Pancreas (tissue), 10 donors: ENCODE measurements around the gene NCK2. TPM values are rescaled to one million over a fixed set of nuclear protein-coding genes. Genes with fewer than 3 reads are reported as not detected.
"Not testable (repeated sequence)": the region's sequence is repeated elsewhere in the genome, so short reads cannot be mapped to it uniquely, and the experiment has no call there.

ENCODE experiments used
- ATAC-seq, 4 donors: fragments of 200-7000 bp; cut with Tn5 transposase; one replicate each; pipeline versions ENCODE4 v1.8.0 to v1.9.1; 2020; ENCODE audit warnings: mild to moderate bottlenecking in 4 of 4, moderate library complexity in 4 of 4
- DNase-seq, 6 donors: peaks; one replicate each; pipeline ENCODE4 v3.0.0-alpha.2; 2020
- FAIRE-seq: peaks from 2 replicates; lab custom pipeline; 2012; peaks lifted over from hg19 to GRCh38; lab: Jason Lieb, UNC
- H3K27ac ChIP-seq, 4 donors: fragments of 200-600 bp; sonication (generic); 1 replicate in 3 of 4; 2 replicates in 1 of 4; pipeline versions ENCODE4 v1.5.0 to v1.8.0; 2020
- H3K27me3 ChIP-seq, 4 donors: fragments of 200-600 bp; one replicate each; pipeline ENCODE4 v1.8.0; 2021
- H3K36me3 ChIP-seq, 3 donors: fragments of 200-600 bp; sonication (generic) in 1 of 3; one replicate each; pipeline versions ENCODE4 v1.5.0 to v1.8.0; 2020 to 2021
- H3K4me1 ChIP-seq, 3 donors: fragments of 200-600 bp; one replicate each; pipeline ENCODE4 v1.8.0; 2021
- H3K4me3 ChIP-seq, 4 donors: fragments of 200-600 bp; sonication (generic) in 2 of 4; one replicate each; pipeline versions ENCODE4 v1.5.0 to v1.8.0; 2020 to 2021
- H3K9me3 ChIP-seq, 4 donors: fragments of 200-600 bp; one replicate each; pipeline ENCODE4 v1.8.0; 2021
- CTCF ChIP-seq, 4 donors: fragments of 200-600 bp; sonication (generic) in 3 of 4; IDR thresholded peaks; one replicate each; pipeline versions ENCODE4 v1.5.0 to v1.8.0; 2021; ENCODE audit warnings: antibody characterized with exemption in 4 of 4
- WGBS, 2 donors: extraction: QIAGEN DNeasy Blood & Tissue Kit; methylation state at CpG; one replicate each; pipeline ENCODE4 v1.1.7; 2013; 5-methylcytosine and 5-hydroxymethylcytosine counted together
- intact Hi-C, 3 donors: fragments of 100-400 bp; cut with DNase I; formaldehyde crosslinking; loops; one replicate each; pipeline versions ENCODE4 v1.11.1 to v1.14.2; 2022
- polyA plus RNA-seq, 2 donors: library from polyadenylated mRNA; stranded (reverse); fragments of 200-250 nt; gene quantifications; one replicate each; pipeline ENCODE4 v1.2.3, GENCODE V29; 2013
- total RNA-seq, 6 donors: library from RNA; stranded (reverse); fragmentation: NEBNext Ultra II Directional in 4 of 6; extraction: Animal tissue kit (Norgen Biotek cat#: 25700) in 4 of 6; gene quantifications; one replicate each; pipeline versions ENCODE4 v1.2.1 to v1.2.4, GENCODE V29; 2021 to 2023
- donor health status: healthy with polysubstance abuse.
- donor health status: DM: no; HTN: no; CAD: no; lungs with moderate emphysema.
- donor health status: DM: no; HTN: no; CAD: no.
- donor health status: control.
- donor health status: control.
- donor health status: Bipolar disorder and iron deficiency.
- donor health status: DM: yes; HTN: yes; CAD: no.
- donor health status: DM: no; HTN: no; CAD: no.
- donor health status: DM: no; HTN: no; CAD: no.
- donor health status: DM: yes; HTN: yes; CAD: no.

Gene NCK2
- total and polyA plus RNA-seq, 8 donors: 28.4 to 57.6 (median 31.2) TPM

GRCh38 chr2:105896765-105897163 is 152.1 kb downstream of the NCK2 start:
- Histone ChIP-seq H3K4me1 (no peaks in the 10 kb centered on the region), H3K36me3 (peaks cover 0 to 6% (median 0%) of the 10 kb centered on the region in 3 donors), H3K9me3 (peaks cover 0 to 2% (median 0%) of the 10 kb centered on the region in 4 donors), H3K27me3 (no peaks in the 10 kb centered on the region), H3K27ac (no peak overlapping the region), H3K4me3 (no peak overlapping the region)
- no peak for TF ChIP-seq CTCF (IDR thresholded peaks at IDR 0.05)
- 96 to 99% methylated on average over 4 of the region's 4 CpGs for WGBS, 2 donors
- DNase-seq (no peak), FAIRE-seq (no peak), ATAC-seq (no peak)
- intact Hi-C loops: no loop called here

DNA sequence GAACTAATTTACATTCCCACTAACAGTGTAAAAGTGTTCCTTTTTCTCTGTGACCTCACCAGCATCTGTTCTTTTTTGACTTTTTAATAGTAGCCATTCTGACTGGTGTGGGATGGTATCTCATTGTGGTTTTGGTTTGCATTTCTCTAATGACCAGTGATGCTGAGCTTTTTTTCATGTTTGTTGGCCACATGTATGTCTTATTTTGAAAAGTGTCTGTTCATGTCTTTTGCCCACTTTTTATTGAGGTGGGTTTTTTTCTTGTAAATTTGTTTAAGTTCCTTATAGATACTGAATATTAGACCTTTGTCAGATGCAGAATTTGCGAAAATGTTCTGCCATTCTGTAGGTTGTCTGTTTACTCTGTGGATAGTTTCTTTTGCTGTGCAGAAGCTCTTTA is 153.0 kb downstream of the NCK2 start:
- ATAC-seq, H3K27me3 ChIP-seq, H3K36me3 ChIP-seq, FAIRE-seq, intact Hi-C loops, H3K4me1 ChIP-seq, H3K27ac ChIP-seq, DNase-seq, H3K9me3 ChIP-seq, H3K4me3 ChIP-seq: not testable (repeated sequence)
- 92 to 95% methylated on average over 1 of the region's 1 CpG for WGBS, 2 donors

DNA sequence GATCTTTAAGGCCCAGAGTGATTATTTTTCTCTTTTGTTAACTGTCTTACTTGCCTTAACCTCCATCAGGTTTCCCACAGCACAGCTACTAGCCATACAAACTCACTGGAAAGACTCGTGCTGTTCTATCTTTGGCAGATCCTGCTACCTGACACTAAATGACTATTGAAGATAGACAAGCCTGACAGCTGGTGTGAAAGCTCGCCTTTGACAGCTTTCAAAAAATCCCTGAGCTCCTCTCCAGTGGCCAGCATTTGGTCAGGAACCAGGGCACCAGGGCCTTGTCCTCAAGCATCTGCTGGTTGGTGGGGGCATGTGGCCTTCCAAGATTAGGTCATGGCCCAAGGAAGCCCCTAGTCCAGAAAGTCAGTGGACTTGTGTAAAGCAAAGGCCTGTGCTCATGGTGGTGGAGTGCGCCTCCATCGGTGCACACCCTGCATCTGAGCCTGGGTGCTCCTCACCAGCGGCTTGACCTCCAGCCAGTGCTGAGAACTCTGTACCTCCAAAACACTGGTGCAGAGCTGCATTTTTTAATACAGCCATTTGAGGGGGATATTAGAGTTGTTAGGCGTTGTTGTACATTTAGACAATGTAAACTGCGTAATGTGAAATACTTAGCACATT is 158.5 kb downstream of the NCK2 start:
- no peaks in the 10 kb centered on the region for H3K9me3 ChIP-seq
- no peak for ATAC-seq
- intact Hi-C loops: no loop called here

DNA sequence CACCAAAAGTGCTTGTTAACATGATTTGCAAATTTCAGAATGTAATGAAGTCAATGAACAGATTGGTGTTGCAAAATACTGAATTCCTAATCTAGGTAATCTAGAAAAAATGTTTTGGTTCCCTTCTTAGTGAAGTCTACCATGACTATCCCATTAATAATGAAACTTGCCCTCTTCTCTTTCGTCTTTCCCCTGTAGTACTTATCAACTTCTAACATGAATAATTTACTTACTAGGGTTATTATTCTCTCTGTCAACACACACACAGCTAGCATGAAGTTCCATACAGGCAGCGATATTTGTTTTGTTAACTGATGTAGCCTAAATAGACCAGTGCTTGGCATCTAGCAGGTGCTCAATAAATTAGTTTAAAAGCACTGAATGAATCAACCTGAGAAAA is 160.2 kb downstream of the NCK2 start:
- ATAC-seq (peak in 1 of 4 donors; percentile 57), FAIRE-seq (no peak), DNase-seq (no peak)
- Histone ChIP-seq H3K4me1 (no peaks in the 10 kb centered on the region), H3K36me3 (no peaks in the 10 kb centered on the region), H3K9me3 (no peaks in the 10 kb centered on the region), H3K27ac (no peak overlapping the region), H3K27me3 (no peaks in the 10 kb centered on the region), H3K4me3 (no peak overlapping the region)
- intact Hi-C loops: no loop called here
- no peak for TF ChIP-seq CTCF (IDR thresholded peaks at IDR 0.05)
- WGBS, 2 donors: 30 to 45% methylated on average over 2 of the region's 2 CpGs

More for the DNA sequence above, 158.5 kb downstream of the NCK2 start:
- Histone ChIP-seq H3K4me1 (no peaks in the 10 kb centered on the region), H3K27me3 (no peaks in the 10 kb centered on the region), H3K27ac (no peak overlapping the region), H3K4me3 (no peak overlapping the region), H3K36me3 (no peaks in the 10 kb centered on the region)
- FAIRE-seq (no peak), DNase-seq (no peak)
- WGBS, 2 donors: 90 to 91% methylated on average over 7 of the region's 7 CpGs
- no peak for TF ChIP-seq CTCF (IDR thresholded peaks at IDR 0.05)

DNA sequence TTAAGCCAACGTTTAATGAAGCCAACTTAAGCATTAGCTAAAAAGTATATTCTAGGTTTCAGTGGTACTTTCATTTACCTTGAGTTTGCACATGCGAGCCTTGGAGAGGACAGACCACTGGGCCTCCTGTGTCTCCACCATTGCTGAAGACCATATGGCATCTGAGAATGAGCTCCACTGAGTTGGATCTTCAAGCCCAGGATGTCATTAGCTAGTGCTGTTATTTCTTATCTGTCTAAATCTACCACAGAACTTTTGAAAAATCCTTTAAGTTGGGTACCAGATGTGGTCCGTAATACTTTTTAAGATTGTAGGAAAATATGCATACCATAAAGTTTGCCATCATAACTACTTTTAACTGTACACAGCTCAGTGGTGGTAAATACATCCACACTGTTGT is 161.8 kb downstream of the NCK2 start:
- Histone ChIP-seq H3K9me3 (no peaks in the 10 kb centered on the region), H3K27me3 (no peaks in the 10 kb centered on the region), H3K27ac (no peak overlapping the region), H3K4me1 (no peaks in the 10 kb centered on the region), H3K4me3 (no peak overlapping the region), H3K36me3 (no peaks in the 10 kb centered on the region)
- no peak for TF ChIP-seq CTCF (IDR thresholded peaks at IDR 0.05)
- ATAC-seq (no peak), FAIRE-seq (no peak), DNase-seq (no peak)
- 76 to 87% methylated on average over 3 of the region's 3 CpGs for WGBS, 2 donors
- intact Hi-C loops: no loop called here
